ENCODE results near the gene SSBP4. TPM values are rescaled to one million over a fixed set of nuclear protein-coding genes. Genes with fewer than 3 reads are reported as not detected.

The SSBP4 gene
- polyA plus RNA-seq, 2 of the 4 experiments (the other 2 are of a cell fraction): 6.9 to 43.2 TPM

DNA sequence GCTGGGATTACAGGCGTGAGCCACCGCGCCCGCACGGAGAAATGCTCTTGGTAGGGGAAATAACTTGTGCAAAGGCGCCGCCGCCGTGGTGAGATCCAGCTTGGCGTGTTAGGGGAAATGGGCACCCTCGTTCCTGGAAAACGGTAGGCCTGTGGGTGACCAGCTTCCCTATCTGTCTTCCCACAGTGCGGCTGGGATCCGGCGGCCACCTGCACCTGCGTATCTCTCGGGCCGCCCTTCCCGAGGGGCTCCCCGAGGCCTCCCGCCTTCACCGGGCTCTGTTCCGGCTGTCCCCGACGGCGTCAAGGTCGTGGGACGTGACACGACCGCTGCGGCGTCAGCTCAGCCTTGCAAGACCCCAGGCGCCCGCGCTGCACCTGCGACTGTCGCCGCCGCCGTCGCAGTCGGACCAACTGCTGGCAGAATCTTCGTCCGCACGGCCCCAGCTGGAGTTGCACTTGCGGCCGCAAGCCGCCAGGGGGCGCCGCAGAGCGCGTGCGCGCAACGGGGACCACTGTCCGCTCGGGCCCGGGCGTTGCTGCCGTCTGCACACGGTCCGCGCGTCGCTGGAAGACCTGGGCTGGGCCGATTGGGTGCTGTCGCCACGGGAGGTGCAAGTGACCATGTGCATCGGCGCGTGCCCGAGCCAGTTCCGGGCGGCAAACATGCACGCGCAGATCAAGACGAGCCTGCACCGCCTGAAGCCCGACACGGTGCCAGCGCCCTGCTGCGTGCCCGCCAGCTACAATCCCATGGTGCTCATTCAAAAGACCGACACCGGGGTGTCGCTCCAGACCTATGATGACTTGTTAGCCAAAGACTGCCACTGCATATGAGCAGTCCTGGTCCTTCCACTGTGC lies 30.9 kb upstream of the SSBP4 start:
- H3K9me3 ChIP-seq: no peaks in the 10 kb centered on the region
- DNase-seq (ENCODE audit: low read depth in 1 of 2, low spot score in 1 of 2) (peak in 1 of 2 experiments; percentile 72), FAIRE-seq (no peak), ATAC-seq (peak in 1 of 2 experiments; percentile 32; a peak in 3 of 6 replicates)
- TF ChIP-seq HMGXB4 (CRISPR knock-in tag; IDR thresholded peaks at IDR 0.05; ENCODE audit: borderline replicate concordance) (peak; percentile 69; the same call in 1 of the 2 replicates), CTCF (IDR thresholded peaks at IDR 0.05) (peak; percentile 68), HOXA7 (CRISPR knock-in tag; IDR thresholded peaks at IDR 0.05) (peak; percentile 43; the same call in 1 of the 2 replicates), RNF2 (IDR thresholded peaks at IDR 0.05; ENCODE audit: borderline replicate concordance, low read depth) (peak; percentile 44; the same call in 1 of the 2 replicates), RAD21 (conservative IDR thresholded peaks at IDR 0.05 in 1 of 2, IDR thresholded peaks at IDR 0.05 in 1 of 2) (peak; percentile 49 to 54; a peak in 4 of 5 replicates), ZNF302 (CRISPR knock-in tag; IDR thresholded peaks at IDR 0.05) (no peak), CHD2 (IDR thresholded peaks at IDR 0.05; ENCODE audit: low read length, partially characterized antibody) (no peak), SMC3 (IDR thresholded peaks at IDR 0.05) (peak; percentile 63), POLR2A (IDR thresholded peaks at IDR 0.05; ENCODE audit: low read length) (no peak), MAX (IDR thresholded peaks at IDR 0.05) (peak; percentile 86), JUN (IDR thresholded peaks at IDR 0.05) (peak; percentile 23 to 92; a peak in 4 of 5 replicates), E2F6 (IDR thresholded peaks at IDR 0.05; ENCODE audit: borderline replicate concordance, low read depth) (0 out of 2 replicates have a peak, but pooled peaks have one; percentile 52)
- POLR2A ChIA-PET: interaction anchor here (0.6 to 3.0 kb wide), 4 partner anchors 8 to 65 kb away, joined by 4 to 36 read pairs (median 6); partner anchors contain the start of gene LSM4
- 15% methylated on average over 19 of the region's 86 CpGs for WGBS (ENCODE audit: missing lambda C conversion rate)
- H3K4me3 ChIP-seq: peak overlapping the region; percentile 98
- H3K27ac ChIP-seq: peak overlapping the region; percentile 97 to 99
- H3K4me1 ChIP-seq: peaks cover 26% of the 10 kb centered on the region
- CTCF ChIA-PET: interaction anchor here (0.7 to 7.5 kb wide), 31 partner anchors 7 to 164 kb away, joined by 3 to 75 read pairs (median 8); partner anchors contain the start of genes LRRC25, LSM4 and SSBP4
- H3K4me2 ChIP-seq: peak overlapping the region; percentile 92

- no peaks in the 10 kb centered on the region for H3K9me3 ChIP-seq
- peak overlapping the region; percentile 98 for H3K4me3 ChIP-seq
- DNase-seq (ENCODE audit: low read depth in 1 of 2, low spot score in 1 of 2): no peak
- H3K27ac ChIP-seq: peak overlapping the region; percentile 97 to 99
- TF ChIP-seq TP53 (CRISPR knock-in tag; IDR thresholded peaks at IDR 0.05) (no peak), HDAC2 (IDR thresholded peaks at IDR 0.05) (0 out of 2 replicates have a peak, but pooled peaks have one; percentile 55), JUN (IDR thresholded peaks at IDR 0.05) (peak in 1 of 2 experiments; percentile 27; a peak in 1 of 5 replicates), SMC3 (IDR thresholded peaks at IDR 0.05) (no peak), HOXB13 (CRISPR knock-in tag; IDR thresholded peaks at IDR 0.05; ENCODE audit: low read depth) (no peak), CBX8 (IDR thresholded peaks at IDR 0.05) (no peak), JUNB (IDR thresholded peaks at IDR 0.05) (no peak), KDM1A (IDR thresholded peaks at IDR 0.05; ENCODE audit: low read depth) (peak; percentile 72; the same call in 1 of the 2 replicates), CBX2 (IDR thresholded peaks at IDR 0.05; ENCODE audit: borderline replicate concordance, low read depth) (no peak), FOXS1 (CRISPR knock-in tag; IDR thresholded peaks at IDR 0.05) (no peak)
- ChIA-PET CTCF (interaction anchor here (0.7 to 7.5 kb wide), 25 partner anchors 8 to 137 kb away, joined by 3 to 75 read pairs (median 9); partner anchors contain the start of genes LRRC25 and SSBP4), POLR2A (interaction anchor here (0.6 to 1.1 kb wide), 3 partner anchors 9 to 36 kb away, joined by 3 to 5 read pairs (median 4); no protein-coding TSS in a partner anchor)
- peaks cover 23% of the 10 kb centered on the region for H3K4me1 ChIP-seq
- 81% methylated on average over 13 of the region's 13 CpGs for WGBS (ENCODE audit: missing lambda C conversion rate)
- FAIRE-seq: no peak
- H3K4me2 ChIP-seq: peak overlapping the region; percentile 92
- no peak for ATAC-seq
Measured at GRCh38 chr19:18388960-18389725, 30.1 kb upstream of the SSBP4 start.
